GM21717 (cell line): ENCODE data around the gene GOT2.
"Not testable (repeated sequence)": the region's sequence is repeated elsewhere in the genome, so short reads cannot be mapped to it uniquely, and the experiment has no call there.

Experiments
- ATAC-seq: cut with Tn5 transposase; IDR thresholded peaks from one replicate; pipeline ENCODE4 v1.9.1; 2021; ENCODE audit warnings: mild to moderate bottlenecking, moderate library complexity; ENCODE audit not compliant: unreplicated experiment

The GOT2 gene

GRCh38 chr16:58723109-58723508, 11.0 kb downstream of the GOT2 start:
- no peak for ATAC-seq

GRCh38 chr16:58717994-58718393, 16.1 kb downstream of the GOT2 start:
- no peak for ATAC-seq

- no peak for ATAC-seq
These were observed 17.6 kb downstream of the GOT2 start for GRCh38 chr16:58716468-58716867.

GRCh38 chr16:58713742-58714141, 20.4 kb downstream of the GOT2 start:
- no peak for ATAC-seq

GRCh38 chr16:58709333-58709732, 24.8 kb downstream of the GOT2 start:
- no peak for ATAC-seq

GRCh38 chr16:58699151-58699550, 35.0 kb downstream of the GOT2 start:
- ATAC-seq = no peak

- ATAC-seq = no peak
These were observed 38.7 kb downstream of the GOT2 start for GRCh38 chr16:58695368-58695767.

- ATAC-seq = no peak
These were observed 41.7 kb downstream of the GOT2 start for GRCh38 chr16:58692450-58692849.

GRCh38 chr16:58686985-58687706, 47.0 kb downstream of the GOT2 start:
- not testable (repeated sequence) for ATAC-seq

GRCh38 chr16:58685084-58685449, 49.0 kb downstream of the GOT2 start:
- ATAC-seq = no peak

GRCh38 chr16:58684354-58685083, 49.6 kb downstream of the GOT2 start, which contains the start of gene SLC38A7:
SLC38A7 (minus strand) TSS chr16:58684770; CDS start chr16:58680126, 4,644 bp downstream.
- ATAC-seq = peak; percentile 98

DNA sequence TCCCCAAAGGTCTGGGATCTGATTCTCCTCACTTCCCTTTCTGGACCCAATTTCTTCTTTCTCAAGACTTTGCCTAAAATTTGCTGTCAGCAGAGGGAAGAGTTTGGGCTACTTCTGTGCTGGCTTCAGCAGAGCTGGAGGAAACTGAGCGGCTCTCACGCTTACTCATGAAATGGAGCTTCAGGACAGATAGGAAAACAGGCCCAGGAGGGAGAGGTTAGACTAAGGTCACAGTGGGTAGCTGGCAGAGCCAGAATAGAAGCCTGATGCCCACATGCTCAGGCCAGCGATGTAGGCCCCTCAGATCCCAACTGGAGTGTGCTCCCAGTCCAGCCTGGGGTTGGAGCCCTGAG, 50.1 kb downstream of the GOT2 start:
- ATAC-seq = no peak

DNA sequence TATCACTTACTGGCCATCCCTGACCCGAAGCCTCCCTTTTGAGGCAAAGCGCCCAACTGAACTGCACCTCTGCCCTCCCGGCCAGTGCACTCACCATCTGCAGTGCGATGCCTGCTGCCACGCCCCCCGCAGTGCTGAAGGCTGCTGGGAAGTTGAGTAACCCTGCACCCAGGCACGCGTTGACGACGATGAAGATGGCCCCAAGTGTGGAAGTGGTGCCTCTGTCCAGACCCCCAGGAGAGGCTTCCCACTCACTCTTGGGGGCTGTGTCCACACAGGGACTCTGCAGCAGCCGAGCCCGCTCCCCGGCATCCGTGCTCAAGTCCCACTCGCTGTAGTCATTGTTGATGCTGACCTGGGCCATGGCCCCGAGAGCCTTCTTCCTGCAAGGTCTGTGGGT, 54.4 kb downstream of the GOT2 start:
- no peak for ATAC-seq

DNA sequence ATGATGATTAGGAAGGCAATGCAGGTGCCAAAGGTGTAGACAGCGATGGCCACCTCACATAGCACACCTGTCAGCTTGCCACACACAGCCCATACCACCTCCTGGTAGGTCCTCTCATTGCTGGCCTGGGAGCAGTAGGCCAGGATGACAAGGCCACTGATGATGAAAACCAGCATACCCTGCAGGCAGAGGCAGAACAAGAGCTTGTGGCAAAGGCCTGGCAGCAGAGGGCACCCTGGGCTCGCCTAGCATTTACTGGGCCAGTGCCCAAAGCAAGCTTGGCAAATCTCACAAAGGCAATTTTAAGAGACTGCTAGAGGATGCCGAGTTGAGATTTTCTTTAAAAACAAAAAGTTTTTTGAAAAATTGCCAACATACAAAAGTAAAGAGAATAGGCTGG, 55.4 kb downstream of the GOT2 start:
- no peak for ATAC-seq

GRCh38 chr16:58678269-58678668, 55.8 kb downstream of the GOT2 start:
- no peak for ATAC-seq

DNA sequence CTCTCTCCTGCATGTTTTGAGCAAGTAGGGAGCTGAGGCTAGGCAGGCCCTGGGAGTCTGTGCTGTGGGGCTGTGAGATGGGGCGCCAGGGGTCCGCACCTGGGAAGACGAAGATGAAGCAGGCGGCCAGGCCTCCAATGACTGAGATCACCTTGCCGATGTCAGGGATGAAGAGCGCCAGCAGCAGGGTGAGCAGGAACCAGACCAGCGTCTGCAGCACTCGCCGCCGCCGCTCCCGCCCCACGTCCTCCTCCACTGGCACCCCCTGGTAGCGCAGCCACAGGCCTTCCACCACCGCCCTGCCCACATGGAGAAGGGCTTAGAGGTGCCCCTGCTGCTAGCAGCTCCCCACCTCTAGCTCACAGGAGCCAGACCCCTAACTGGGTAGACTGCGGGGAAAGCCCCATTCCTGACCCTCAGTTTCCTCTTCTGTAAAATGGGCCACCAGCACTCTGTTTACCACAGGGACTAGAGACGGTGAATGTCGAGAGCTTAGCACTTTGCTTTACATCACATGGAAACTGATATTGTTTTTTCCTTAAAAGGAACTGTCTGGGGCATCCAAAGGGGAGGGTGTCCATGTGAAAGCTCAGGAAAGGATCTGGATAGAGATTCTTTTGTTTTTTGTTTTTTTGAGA, 63.1 kb downstream of the GOT2 start:
- ATAC-seq = no peak

GRCh38 chr16:58670177-58670576, 63.9 kb downstream of the GOT2 start:
- no peak for ATAC-seq

- no peak for ATAC-seq
These were observed 68.9 kb downstream of the GOT2 start for GRCh38 chr16:58665200-58665599.

GRCh38 chr16:58661199-58661830, 72.8 kb downstream of the GOT2 start:
- peak; percentile 71 for ATAC-seq

DNA sequence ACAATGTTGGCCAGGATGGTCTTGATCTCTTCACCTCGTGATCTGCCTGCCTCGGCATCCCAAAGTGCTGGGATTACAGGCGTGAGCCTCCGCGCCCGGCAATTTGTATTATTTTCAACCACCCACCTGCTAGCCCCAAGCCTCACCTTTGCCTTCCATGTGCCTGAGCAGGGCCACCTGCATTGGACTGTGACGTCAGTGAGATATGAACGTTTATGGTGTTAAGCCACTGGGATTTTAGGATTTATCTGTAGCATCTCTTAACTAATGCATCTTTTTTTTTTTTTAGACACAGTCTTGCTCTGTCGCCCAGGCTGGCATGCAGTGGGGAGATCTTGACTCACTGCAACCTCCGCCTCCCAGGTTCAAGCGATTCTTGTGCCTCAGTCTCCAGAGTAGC, 74.2 kb downstream of the GOT2 start:
- ATAC-seq = not testable (repeated sequence)

DNA sequence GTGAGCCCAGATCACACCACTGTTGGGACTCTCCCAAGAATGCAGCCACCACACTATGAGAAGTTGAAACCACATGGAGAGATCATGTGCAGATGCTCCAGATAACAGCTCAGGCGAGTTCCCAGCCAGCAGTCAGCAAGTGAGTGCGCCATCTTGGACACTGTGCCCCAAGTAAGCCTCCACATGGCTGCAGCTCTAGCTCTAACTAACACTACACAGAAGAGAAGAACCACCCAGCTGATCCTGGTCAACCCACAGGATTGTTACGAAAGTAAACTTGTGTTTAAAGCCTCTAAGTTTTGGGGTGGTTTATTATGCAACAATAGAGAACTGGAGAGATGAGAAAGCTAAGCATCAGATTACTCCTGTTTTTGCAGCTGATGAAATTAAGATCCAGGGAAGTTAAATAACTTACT, 75.3 kb downstream of the GOT2 start:
- ATAC-seq = no peak
